Measurements from ENCODE around the gene PGLYRP3.

DNA sequence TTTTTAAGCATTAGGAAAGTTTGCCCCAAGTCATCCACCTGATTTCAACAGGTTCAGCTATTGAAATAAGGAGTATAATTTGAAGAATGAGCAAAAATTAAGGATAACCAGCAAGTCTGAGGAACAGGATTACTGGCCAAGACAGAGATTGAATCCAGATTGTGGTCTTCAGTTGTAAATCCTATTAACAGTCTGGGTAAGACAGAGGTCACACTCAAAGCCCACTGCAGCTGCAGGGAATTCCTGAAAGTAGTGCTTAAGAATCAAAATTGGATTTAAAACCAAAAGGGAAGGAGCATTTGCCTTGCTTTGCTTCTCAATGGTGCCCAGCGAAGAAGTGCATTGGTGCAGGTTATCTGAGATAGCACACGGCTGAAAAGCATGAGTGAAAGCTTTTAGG lies 59.7 kb downstream of the PGLYRP3 start:
- TF ChIP-seq POLR2A (IDR thresholded peaks at IDR 0.05) = no peak
- TF ChIP-seq CTCF (IDR thresholded peaks at IDR 0.05) = no peak
- TF ChIP-seq POLR2AphosphoS5 (IDR thresholded peaks at IDR 0.05) = no peak

Data from prostate gland (tissue), 2 donors.